GM19193 (cell line): ENCODE results near the gene SELL.

Experiments used
- POLR2A ChIP-seq: IDR thresholded peaks from 4 replicates; pipeline ENCODE4 v1.6.1; 2011; ENCODE audit not compliant: insufficient read depth, insufficient read length; ENCODE audit errors: extremely low read depth

Gene SELL

DNA sequence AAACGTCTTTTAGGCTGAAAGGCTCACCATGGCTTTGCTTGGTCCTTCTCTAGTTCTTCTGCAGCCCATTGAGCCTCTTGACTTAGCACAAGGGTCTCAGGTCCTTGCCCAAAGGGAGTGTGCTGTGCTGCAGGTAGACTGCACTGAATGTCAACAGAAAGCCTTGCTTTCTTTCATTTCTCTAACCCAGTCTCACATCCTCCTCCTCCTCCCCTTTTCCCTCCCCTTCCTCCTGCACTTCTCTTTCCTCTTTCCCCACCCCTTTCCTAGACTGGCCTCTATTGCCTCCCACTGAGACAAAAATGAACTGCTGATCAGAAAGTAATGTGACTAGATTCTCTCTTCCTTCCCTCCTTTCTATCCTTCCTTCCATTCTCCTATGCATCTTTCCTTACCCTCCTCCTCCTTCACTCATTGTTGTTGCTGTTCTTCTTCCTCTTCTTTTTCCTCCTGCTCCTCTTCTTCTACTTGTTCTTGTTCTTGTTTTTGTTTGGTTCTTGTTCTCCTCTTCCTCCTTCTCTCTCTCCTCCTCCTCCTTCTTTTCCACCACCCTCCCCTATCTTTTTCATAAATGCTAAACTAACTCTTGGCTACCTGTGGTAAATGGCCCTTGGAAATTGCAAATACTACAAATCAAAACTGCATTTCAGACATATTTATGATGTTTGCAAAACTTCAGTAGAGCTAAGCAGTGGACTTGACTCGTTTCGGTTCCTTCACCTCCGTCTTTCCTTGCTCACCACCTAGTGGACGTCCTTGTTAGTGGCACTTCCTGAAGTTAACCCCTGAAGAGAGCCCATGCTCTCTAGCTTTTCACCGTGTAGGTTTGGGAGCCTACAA, at the start of gene SELL:
Gene SELL, minus strand, starts transcription at position 152 of the 840 bp plus-strand sequence. Its CDS starts 122 bp downstream, at position 30.
- peak; percentile 71 for TF ChIP-seq POLR2A

DNA sequence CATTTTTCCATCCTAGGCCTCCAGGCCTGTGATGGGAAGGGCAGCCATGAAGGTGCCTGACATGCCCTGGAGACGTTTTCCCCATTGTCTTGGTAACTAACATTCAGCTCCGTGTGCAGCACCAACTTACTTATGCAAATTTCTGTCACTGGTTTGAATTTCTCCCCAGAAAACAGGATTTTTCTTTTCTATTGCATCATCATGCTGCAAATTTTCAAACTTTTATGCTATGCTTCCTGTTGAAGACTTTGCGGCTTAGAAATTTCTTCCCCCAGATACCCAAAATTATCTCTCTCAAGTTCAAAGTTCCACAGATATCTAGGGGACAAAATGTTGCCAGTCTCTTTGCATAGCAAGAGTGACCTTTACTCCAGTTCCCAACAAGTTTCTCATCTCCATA, 47.6 kb upstream of the SELL start:
- no peak for TF ChIP-seq POLR2A

DNA sequence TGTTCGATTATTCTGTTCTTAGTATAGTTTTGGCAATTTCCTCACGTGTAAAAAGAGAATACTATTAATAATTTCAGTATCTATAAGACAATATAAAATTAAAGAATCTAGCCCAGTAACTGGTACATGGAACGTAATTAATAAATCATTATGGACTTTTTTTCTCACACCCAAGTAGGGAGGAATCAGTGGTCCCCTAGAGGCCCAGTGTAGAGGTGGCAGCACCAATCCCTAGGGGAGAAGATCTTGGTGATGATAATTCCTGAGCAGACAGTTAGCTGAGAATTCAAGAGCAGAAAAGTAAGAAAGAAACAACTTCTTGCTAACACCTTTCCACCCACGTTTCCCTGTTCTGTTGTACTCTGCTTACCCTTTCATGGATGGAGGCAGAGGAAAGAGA, 42.1 kb upstream of the SELL start:
- TF ChIP-seq POLR2A = no peak

DNA sequence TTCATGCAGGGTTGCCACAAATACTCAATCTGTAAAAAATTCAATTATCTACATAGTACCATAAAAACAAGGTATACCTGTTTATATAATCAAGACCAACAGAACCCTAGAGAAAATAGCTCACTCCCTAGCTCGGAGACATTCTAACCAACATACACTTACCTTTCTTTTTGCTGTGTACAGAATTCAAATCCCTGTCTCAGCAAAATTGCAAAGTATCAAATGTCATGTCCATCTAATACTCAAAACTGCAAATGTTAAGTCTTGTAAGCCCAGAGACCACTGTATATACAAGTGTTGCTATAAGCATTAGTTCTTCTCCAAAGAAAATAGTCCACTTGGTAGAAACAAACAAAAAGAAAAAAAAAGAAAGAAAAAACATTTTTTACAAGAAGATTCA, 38.6 kb upstream of the SELL start:
- no peak for TF ChIP-seq POLR2A

- TF ChIP-seq POLR2A = no peak
These were observed 35.1 kb upstream of the SELL start for GRCh38 chr1:169746550-169746949.

GRCh38 chr1:169745015-169745861, 33.8 kb upstream of the SELL start:
- TF ChIP-seq POLR2A = no peak

DNA sequence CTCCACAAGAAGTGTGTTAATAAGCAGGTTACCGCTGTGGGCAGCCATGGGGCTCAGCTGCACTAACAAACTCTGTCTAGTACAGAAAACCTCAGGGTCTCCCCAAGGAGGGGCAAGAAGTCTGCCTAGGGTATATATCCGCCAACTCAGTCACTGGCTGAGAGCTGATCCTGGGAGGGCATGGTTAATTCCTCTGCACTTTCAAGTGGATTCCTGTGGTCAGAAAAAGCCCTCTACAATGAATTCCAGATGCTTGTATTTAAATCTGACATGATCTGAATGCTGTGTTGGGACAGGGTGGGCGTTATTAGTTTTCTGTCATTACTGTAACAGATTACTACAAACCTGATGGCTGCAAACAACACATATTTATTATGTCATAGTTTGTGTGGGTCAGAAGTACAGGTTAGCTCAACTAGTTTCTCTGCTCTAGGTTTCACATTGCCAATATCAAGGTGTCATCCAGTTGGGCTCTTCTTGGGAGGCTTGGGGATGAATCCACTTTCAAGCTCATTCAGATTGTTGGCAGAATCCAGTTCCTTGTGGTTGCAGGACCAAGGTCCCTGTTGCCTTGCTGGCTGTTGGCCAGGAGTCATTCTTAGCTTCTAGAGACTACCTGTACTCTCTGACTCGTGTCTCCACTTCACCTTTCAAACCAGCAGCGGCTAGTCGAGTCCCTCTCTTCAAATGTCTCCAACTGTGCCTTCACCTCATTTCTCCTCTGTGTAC, 30.4 kb upstream of the SELL start:
- no peak for TF ChIP-seq POLR2A

- no peak for TF ChIP-seq POLR2A
These were observed 28.6 kb upstream of the SELL start for GRCh38 chr1:169739980-169740379.

- TF ChIP-seq POLR2A = no peak
These were observed 22.5 kb upstream of the SELL start, which contains the start of gene SELE for GRCh38 chr1:169733924-169734323. Gene SELE (minus strand): TSS chr1:169734079. CDS start chr1:169733612, 467 bp downstream.

- TF ChIP-seq POLR2A = no peak
These were observed 20.0 kb upstream of the SELL start for GRCh38 chr1:169731446-169731845.

DNA sequence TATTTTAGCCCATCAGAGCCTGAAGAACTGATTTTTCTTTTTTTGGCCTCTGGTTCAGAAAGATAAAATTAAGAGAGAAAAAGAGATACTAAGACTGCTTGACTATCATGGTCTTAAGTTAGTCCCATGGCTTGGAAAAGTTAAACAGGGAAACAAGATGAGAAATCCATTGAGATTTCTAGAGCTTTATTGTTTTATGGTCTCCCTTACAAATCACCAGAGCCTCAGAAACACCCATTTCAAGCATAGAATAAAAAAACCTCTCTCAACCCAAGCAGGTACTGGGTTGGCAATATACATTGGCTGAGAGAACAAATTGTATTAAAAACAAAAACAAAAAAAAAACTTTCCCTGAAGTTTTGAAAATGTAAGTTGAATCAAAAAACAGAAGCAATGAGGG, 18.6 kb upstream of the SELL start:
- TF ChIP-seq POLR2A = no peak

GRCh38 chr1:169727307-169727706, 15.9 kb upstream of the SELL start:
- TF ChIP-seq POLR2A = no peak

DNA sequence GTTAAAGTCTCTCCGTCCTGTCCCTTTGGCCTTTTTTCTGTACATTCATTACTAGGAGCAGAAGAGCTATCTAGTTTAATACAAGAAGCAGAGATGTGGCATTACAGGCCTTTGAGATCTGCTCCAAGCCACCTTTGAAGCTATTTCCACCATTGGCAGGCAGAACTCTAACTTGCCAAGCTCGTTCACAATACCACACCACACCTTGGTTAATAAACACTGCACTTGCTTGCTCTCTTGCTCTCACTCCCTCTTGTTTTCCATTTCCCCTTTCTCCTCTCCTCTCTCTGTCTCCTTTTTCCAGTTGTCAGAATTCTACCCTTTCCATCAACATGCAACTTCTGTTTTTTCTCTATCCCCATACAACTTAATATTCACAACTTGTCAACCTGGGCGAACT, 15.4 kb upstream of the SELL start:
- no peak for TF ChIP-seq POLR2A

DNA sequence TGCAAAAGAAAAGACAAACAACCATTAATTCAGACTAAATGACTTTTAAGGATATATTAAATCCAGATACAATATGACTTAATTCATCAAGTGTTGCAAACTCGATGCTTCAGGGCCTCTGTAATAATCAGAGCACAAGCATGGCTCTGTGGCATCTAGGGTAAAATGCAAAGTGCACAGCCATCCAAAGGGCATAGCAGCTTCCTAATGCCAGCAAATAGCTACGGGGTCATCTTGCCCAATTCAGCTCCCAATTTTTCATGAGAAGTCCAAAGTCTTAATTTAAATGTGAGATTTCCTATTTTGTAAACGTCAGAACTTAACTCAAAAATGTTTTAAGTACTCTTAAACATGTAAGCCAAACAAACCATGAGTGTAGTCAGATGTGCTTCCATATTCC, 14.5 kb upstream of the SELL start:
- TF ChIP-seq POLR2A = no peak

GRCh38 chr1:169724168-169724567, 12.7 kb upstream of the SELL start:
- TF ChIP-seq POLR2A = no peak
